Thyroid gland (tissue), 4 donors: Measurements from ENCODE around the gene TEX44. TPM values are rescaled to one million over a fixed set of nuclear protein-coding genes. Genes with fewer than 3 reads are reported as not detected.

Source experiments
- DNase-seq, 2 donors: peaks; one replicate each; pipeline ENCODE4 v3.0.0-alpha.2; 2019
- H3K27ac ChIP-seq, 3 donors: fragments of 200-600 bp; sonication (generic); 1 replicate in 2 of 3; 2 replicates in 1 of 3; pipeline ENCODE4 v1.5.1; 2016 to 2019; ENCODE audit warnings: mild to moderate bottlenecking in 1 of 3, moderate library complexity in 1 of 3
- H3K27me3 ChIP-seq: fragments of 200-600 bp; sonication (generic); one replicate; pipeline ENCODE4 v1.5.1; 2019
- H3K36me3 ChIP-seq, 2 donors: fragments of 200-600 bp; sonication (generic); one replicate each; pipeline ENCODE4 v1.5.1; 2016 to 2019
- H3K4me1 ChIP-seq, 2 donors: fragments of 200-600 bp; sonication (generic); one replicate each; pipeline ENCODE4 v1.5.1; 2017 to 2019
- H3K4me3 ChIP-seq, 3 donors: fragments of 200-600 bp; sonication (generic); replicated peaks in 1 of 3; 1 replicate in 2 of 3; 2 replicates in 1 of 3; pipeline ENCODE4 v1.5.1; 2016; ENCODE audit warnings: mild to moderate bottlenecking in 1 of 3
- H3K9me3 ChIP-seq: fragments of 200-600 bp; sonication (generic); one replicate; pipeline ENCODE4 v1.5.1; 2017
- POLR2A ChIP-seq, 2 donors: fragments of 450-650 bp; IDR thresholded peaks; one replicate each; pipeline ENCODE4 v1.6.1; 2017; ENCODE audit warnings: antibody characterized with exemption in 2 of 2, mild to moderate bottlenecking in 2 of 2, moderate library complexity in 1 of 2
- WGBS, 2 donors: methylation state at CpG; one replicate each; pipeline ENCODE4 v1.1.5; 2017; 5-methylcytosine and 5-hydroxymethylcytosine counted together
- intact Hi-C: fragments of 100-400 bp; cut with DNase I; formaldehyde crosslinking; loops from one replicate; pipeline ENCODE4 v1.15.1; 2023
- total RNA-seq, 4 donors: library from RNA; depleted of rRNA; stranded (reverse); fragments of >200 nt; gene quantifications; one replicate each; pipeline ENCODE4 v1.2.3, GENCODE V29; 2016
- TF ChIP-seq, protein P1 (sequence below), 6 experiments: fragments of 200-600 bp in 3 of 6; fragments of 450-650 bp in 3 of 6; sonication (generic) in 3 of 6; IDR thresholded peaks; one replicate each; pipeline ENCODE4 v1.5.1; 2016 to 2019; ENCODE audit warnings: antibody characterized with exemption in 6 of 6, mild to moderate bottlenecking in 2 of 6, inconsistent platforms in 1 of 6, moderate library complexity in 1 of 6

The TEX44 gene
- total RNA-seq, 4 donors from 2014 or later: 0.54 TPM; not detected in 3

- intact Hi-C loops: no loop called here
- WGBS, 2 donors: 51 to 68% methylated on average over 28 to 30 of the region's 31 CpGs
- Histone ChIP-seq H3K4me1 (peaks cover 24 to 40% of the 10 kb centered on the region in 2 donors), H3K27me3 (no peaks in the 10 kb centered on the region), H3K27ac (peak overlapping the region; percentile 98 to 99 (median 99)), H3K9me3 (no peaks in the 10 kb centered on the region), H3K36me3 (no peaks in the 10 kb centered on the region), H3K4me3 (peak overlapping the region in 2 of 3 donors; percentile 24 to 44)
- TF ChIP-seq, protein P1, sequence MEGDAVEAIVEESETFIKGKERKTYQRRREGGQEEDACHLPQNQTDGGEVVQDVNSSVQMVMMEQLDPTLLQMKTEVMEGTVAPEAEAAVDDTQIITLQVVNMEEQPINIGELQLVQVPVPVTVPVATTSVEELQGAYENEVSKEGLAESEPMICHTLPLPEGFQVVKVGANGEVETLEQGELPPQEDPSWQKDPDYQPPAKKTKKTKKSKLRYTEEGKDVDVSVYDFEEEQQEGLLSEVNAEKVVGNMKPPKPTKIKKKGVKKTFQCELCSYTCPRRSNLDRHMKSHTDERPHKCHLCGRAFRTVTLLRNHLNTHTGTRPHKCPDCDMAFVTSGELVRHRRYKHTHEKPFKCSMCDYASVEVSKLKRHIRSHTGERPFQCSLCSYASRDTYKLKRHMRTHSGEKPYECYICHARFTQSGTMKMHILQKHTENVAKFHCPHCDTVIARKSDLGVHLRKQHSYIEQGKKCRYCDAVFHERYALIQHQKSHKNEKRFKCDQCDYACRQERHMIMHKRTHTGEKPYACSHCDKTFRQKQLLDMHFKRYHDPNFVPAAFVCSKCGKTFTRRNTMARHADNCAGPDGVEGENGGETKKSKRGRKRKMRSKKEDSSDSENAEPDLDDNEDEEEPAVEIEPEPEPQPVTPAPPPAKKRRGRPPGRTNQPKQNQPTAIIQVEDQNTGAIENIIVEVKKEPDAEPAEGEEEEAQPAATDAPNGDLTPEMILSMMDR (IDR thresholded peaks at IDR 0.05): no peak
- TF ChIP-seq POLR2A (IDR thresholded peaks at IDR 0.05): no peak
- DNase-seq: peak; percentile 37 to 41
Observed at GRCh38 chr2:231615058-231615671, 22.5 kb downstream of the TEX44 start.

DNA sequence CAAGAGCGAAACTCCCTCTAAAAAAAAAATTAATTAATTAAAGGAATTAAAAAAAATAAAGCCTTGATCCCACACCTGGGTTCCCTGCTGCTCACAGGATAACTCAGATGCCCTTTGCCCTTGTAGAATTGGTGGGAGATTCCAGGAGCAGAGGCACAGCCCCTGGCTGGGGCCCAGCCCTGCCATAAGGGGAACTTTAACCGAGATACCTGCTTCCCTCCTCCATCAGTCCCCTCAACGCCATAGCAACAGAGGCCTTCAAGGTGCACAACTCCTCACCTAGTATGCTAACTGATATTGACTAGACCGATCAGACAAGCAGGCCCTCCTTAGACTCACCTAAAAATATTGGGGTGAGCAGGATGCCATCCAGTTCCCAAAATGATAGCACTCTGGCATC lies 23.6 kb downstream of the TEX44 start:
- H3K27ac ChIP-seq: no peak overlapping the region
- no peak for DNase-seq
- H3K4me3 ChIP-seq: no peak overlapping the region
- no peaks in the 10 kb centered on the region for H3K36me3 ChIP-seq
- no peaks in the 10 kb centered on the region for H3K27me3 ChIP-seq
- H3K4me1 ChIP-seq: peaks cover 24 to 43% of the 10 kb centered on the region in 2 donors
- H3K9me3 ChIP-seq: no peaks in the 10 kb centered on the region
- 93 to 100% methylated on average over 4 of the region's 4 CpGs for WGBS, 2 donors
- no peak for TF ChIP-seq POLR2A (IDR thresholded peaks at IDR 0.05)
- TF ChIP-seq, protein P1 (IDR thresholded peaks at IDR 0.05): no peak
- intact Hi-C loops: no loop called here

GRCh38 chr2:231617059-231617926 lies 24.6 kb downstream of the TEX44 start:
- Histone ChIP-seq H3K36me3 (no peaks in the 10 kb centered on the region), H3K9me3 (no peaks in the 10 kb centered on the region), H3K27ac (no peak overlapping the region), H3K4me3 (no peak overlapping the region), H3K27me3 (no peaks in the 10 kb centered on the region), H3K4me1 (peaks cover 21 to 34% of the 10 kb centered on the region in 2 donors)
- WGBS, 2 donors: 82 to 85% methylated on average over 13 of the region's 13 CpGs
- intact Hi-C loops: no loop called here
- TF ChIP-seq, protein P1 (IDR thresholded peaks at IDR 0.05): no peak
- no peak for TF ChIP-seq POLR2A (IDR thresholded peaks at IDR 0.05)
- no peak for DNase-seq

- TF ChIP-seq, protein P1 (IDR thresholded peaks at IDR 0.05): no peak
- no peak for TF ChIP-seq POLR2A (IDR thresholded peaks at IDR 0.05)
- Histone ChIP-seq H3K27ac (peak overlapping the region in 2 of 3 donors; percentile 17 to 38), H3K36me3 (no peaks in the 10 kb centered on the region), H3K4me3 (no peak overlapping the region), H3K9me3 (no peaks in the 10 kb centered on the region), H3K27me3 (no peaks in the 10 kb centered on the region), H3K4me1 (peaks cover 5 to 12% of the 10 kb centered on the region in 2 donors)
- WGBS, 2 donors: 52 to 53% methylated on average over 25 of the region's 25 CpGs
- intact Hi-C loops: no loop called here
- no peak for DNase-seq
Observed at GRCh38 chr2:231621051-231621879, 28.6 kb downstream of the TEX44 start.
